Measurements from ENCODE around the gene TAF5L.

The TAF5L gene

GRCh38 chr1:229666585-229666984 is 40.7 kb upstream of the TAF5L start:
- in situ Hi-C loops (cut with MboI; ENCODE audit: low sequenced_read_pairs, unreplicated experiment) = no loop called here

GRCh38 chr1:229665912-229666558 is 40.1 kb upstream of the TAF5L start:
- no peak for TF ChIP-seq CTCF (IDR thresholded peaks at IDR 0.05; ENCODE audit: borderline replicate concordance, control extremely low read depth, extremely low read depth, insufficient read depth, missing control alignments)
- in situ Hi-C loops (cut with MboI; ENCODE audit: low sequenced_read_pairs, unreplicated experiment) = no loop called here
- DNase-seq (ENCODE audit: low spot score) = no peak

More at GRCh38 chr1:229666585-229666984, 40.7 kb upstream of the TAF5L start:
- DNase-seq (ENCODE audit: low spot score) = no peak
- TF ChIP-seq CTCF (IDR thresholded peaks at IDR 0.05; ENCODE audit: borderline replicate concordance, control extremely low read depth, extremely low read depth, insufficient read depth, missing control alignments) = no peak

GRCh38 chr1:229664133-229664689 is 38.3 kb upstream of the TAF5L start:
- TF ChIP-seq CTCF (IDR thresholded peaks at IDR 0.05; ENCODE audit: borderline replicate concordance, control extremely low read depth, extremely low read depth, insufficient read depth, missing control alignments) = no peak
- peak; percentile 52 for DNase-seq (ENCODE audit: low spot score)
- in situ Hi-C loops (cut with MboI; ENCODE audit: low sequenced_read_pairs, unreplicated experiment) = no loop called here

- in situ Hi-C loops (cut with MboI; ENCODE audit: low sequenced_read_pairs, unreplicated experiment) = no loop called here
These were observed 36.0 kb upstream of the TAF5L start for GRCh38 chr1:229661897-229662296.

GRCh38 chr1:229661022-229661877 is 35.3 kb upstream of the TAF5L start:
- peak; percentile 93 for TF ChIP-seq CTCF (IDR thresholded peaks at IDR 0.05; ENCODE audit: borderline replicate concordance, control extremely low read depth, extremely low read depth, insufficient read depth, missing control alignments)
- in situ Hi-C loops (cut with MboI; ENCODE audit: low sequenced_read_pairs, unreplicated experiment) = no loop called here
- DNase-seq (ENCODE audit: low spot score) = peak; percentile 86

More at GRCh38 chr1:229661897-229662296, 36.0 kb upstream of the TAF5L start:
- DNase-seq (ENCODE audit: low spot score) = no peak
- TF ChIP-seq CTCF (IDR thresholded peaks at IDR 0.05; ENCODE audit: borderline replicate concordance, control extremely low read depth, extremely low read depth, insufficient read depth, missing control alignments) = no peak

GRCh38 chr1:229657993-229658755 is 32.3 kb upstream of the TAF5L start:
- in situ Hi-C loops (cut with MboI; ENCODE audit: low sequenced_read_pairs, unreplicated experiment) = loop anchor here (10.0 kb wide), 1 partner anchor 647 kb away; no protein-coding TSS in a partner anchor
- no peak for DNase-seq (ENCODE audit: low spot score)
- no peak for TF ChIP-seq CTCF (IDR thresholded peaks at IDR 0.05; ENCODE audit: borderline replicate concordance, control extremely low read depth, extremely low read depth, insufficient read depth, missing control alignments)
